DOHH2 (cell line): ENCODE measurements around the gene APLF.
A peak's percentile ranks its signal among the peaks of the same experiment; 100 is the strongest.

Experiments
- H3F3A ChIP-seq: fragments of 200-600 bp; sonication (generic), shearing (Covaris generic); 2 replicates; pipeline ENCODE4 v1.6.0; 2016; ENCODE audit warnings: antibody characterized with exemption, mild to moderate bottlenecking; ENCODE audit not compliant: control insufficient read depth, insufficient read depth
- H3K27ac ChIP-seq: fragments of 200-600 bp; sonication (generic); 2 replicates; pipeline ENCODE4 v1.5.1; 2014; ENCODE audit warnings: low read depth, mild to moderate bottlenecking, low read length, moderate library complexity
- H3K27me3 ChIP-seq: fragments of 200-600 bp; sonication (generic); 2 replicates; pipeline ENCODE4 v1.6.1; 2014; ENCODE audit warnings: mild to moderate bottlenecking, low read length, mixed read lengths; ENCODE audit not compliant: control insufficient read depth
- H3K36me3 ChIP-seq: fragments of 200-600 bp; sonication (generic); 2 replicates; pipeline ENCODE4 v1.6.1; 2014; ENCODE audit warnings: mild to moderate bottlenecking, low read length, moderate library complexity, mixed read lengths; ENCODE audit not compliant: control insufficient read depth
- H3K4me1 ChIP-seq: fragments of 200-600 bp; sonication (generic); 2 replicates; pipeline ENCODE4 v1.6.1; 2014; ENCODE audit warnings: mild to moderate bottlenecking, low read length, mixed read lengths; ENCODE audit not compliant: control insufficient read depth
- H3K4me2 ChIP-seq: fragments of 200-600 bp; sonication (generic); 2 replicates; pipeline ENCODE4 v1.6.0; 2014; ENCODE audit warnings: mild to moderate bottlenecking, low read length, moderate library complexity
- H3K4me3 ChIP-seq: fragments of 200-600 bp; sonication (generic); 2 replicates; pipeline ENCODE4 v1.5.1; 2014; ENCODE audit warnings: mild to moderate bottlenecking, low read length, mixed read lengths
- H3K79me2 ChIP-seq: fragments of 200-600 bp; sonication (generic); 2 replicates; pipeline ENCODE4 v1.6.1; 2014; ENCODE audit warnings: mild to moderate bottlenecking, low read length, mixed read lengths; ENCODE audit not compliant: control insufficient read depth
- H3K9me2 ChIP-seq: fragments of 200-600 bp; sonication (generic); replicated peaks from 2 replicates; pipeline ENCODE4 v1.6.1; 2014; ENCODE audit warnings: mild to moderate bottlenecking, low read length, mixed read lengths; ENCODE audit not compliant: control insufficient read depth
- H3K9me3 ChIP-seq: fragments of 200-600 bp; sonication (generic); 2 replicates; pipeline ENCODE4 v1.6.1; 2014; ENCODE audit warnings: antibody characterized with exemption, low read length, mixed read lengths; ENCODE audit not compliant: control insufficient read depth, insufficient read depth
- H4K20me1 ChIP-seq: fragments of 200-600 bp; sonication (generic); 2 replicates; pipeline ENCODE4 v1.6.0; 2014; ENCODE audit warnings: low read depth, mild to moderate bottlenecking, antibody characterized with exemption, low read length, moderate library complexity; ENCODE audit not compliant: control insufficient read depth, insufficient read depth
- CTCF ChIP-seq: fragments of 200-600 bp; sonication (generic); IDR thresholded peaks from one replicate; pipeline ENCODE4 v1.5.1; 2014; ENCODE audit warnings: antibody characterized with exemption, mild to moderate bottlenecking, low read depth, low read length; ENCODE audit not compliant: poor library complexity, severe bottlenecking
- EZH2phosphoT487 ChIP-seq: fragments of 200-600 bp; sonication (generic); IDR thresholded peaks from 2 replicates; pipeline ENCODE4 v1.6.1; 2017; ENCODE audit warnings: borderline replicate concordance, mild to moderate bottlenecking, antibody characterized with exemption, low read length, moderate library complexity, mixed read lengths

APLF gene

GRCh38 chr2:68588589-68588988, 121.2 kb downstream of the APLF start:
- Histone ChIP-seq H3K79me2 (no peaks in the 10 kb centered on the region), H3K9me2 (no peaks in the 10 kb centered on the region), H3K4me1 (peaks cover 9% of the 10 kb centered on the region), H3F3A (no peaks in the 10 kb centered on the region), H3K27ac (no peak overlapping the region), H3K4me3 (no peak overlapping the region), H3K27me3 (no peaks in the 10 kb centered on the region), H3K36me3 (no peaks in the 10 kb centered on the region), H3K9me3 (no peaks in the 10 kb centered on the region), H4K20me1 (no peaks in the 10 kb centered on the region), H3K4me2 (peak overlapping the region; percentile 4; the same call in 1 of the 2 replicates)
- TF ChIP-seq EZH2phosphoT487 = no peak

GRCh38 chr2:68589963-68590362, 122.6 kb downstream of the APLF start:
- Histone ChIP-seq H3K4me2 (no peak overlapping the region), H3K79me2 (no peaks in the 10 kb centered on the region), H3K27me3 (no peaks in the 10 kb centered on the region)

GRCh38 chr2:68590702-68591101, 123.3 kb downstream of the APLF start:
- peaks cover 20% of the 10 kb centered on the region for H3K4me1 ChIP-seq
- H3K4me2 ChIP-seq = no peak overlapping the region
- H3K79me2 ChIP-seq = no peaks in the 10 kb centered on the region
- H3K27ac ChIP-seq = no peak overlapping the region
- TF ChIP-seq EZH2phosphoT487 (no peak), CTCF (no peak)
- no peak overlapping the region for H3K4me3 ChIP-seq
- H3K9me2 ChIP-seq = no peaks in the 10 kb centered on the region
- H3K27me3 ChIP-seq = no peaks in the 10 kb centered on the region
- no peaks in the 10 kb centered on the region for H3F3A ChIP-seq
- no peaks in the 10 kb centered on the region for H3K9me3 ChIP-seq
- no peaks in the 10 kb centered on the region for H4K20me1 ChIP-seq
- no peaks in the 10 kb centered on the region for H3K36me3 ChIP-seq

More at GRCh38 chr2:68589963-68590362, 122.6 kb downstream of the APLF start:
- Histone ChIP-seq H3K4me3 (no peak overlapping the region), H3K4me1 (peaks cover 19% of the 10 kb centered on the region), H3F3A (no peaks in the 10 kb centered on the region), H3K9me3 (no peaks in the 10 kb centered on the region), H3K36me3 (no peaks in the 10 kb centered on the region), H3K9me2 (no peaks in the 10 kb centered on the region), H4K20me1 (no peaks in the 10 kb centered on the region), H3K27ac (no peak overlapping the region)
- TF ChIP-seq CTCF (no peak), EZH2phosphoT487 (no peak)

GRCh38 chr2:68591225-68591624, 123.8 kb downstream of the APLF start:
- Histone ChIP-seq H3K36me3 (no peaks in the 10 kb centered on the region), H3K4me3 (no peak overlapping the region), H3K27ac (no peak overlapping the region), H3K4me2 (no peak overlapping the region), H3F3A (no peaks in the 10 kb centered on the region), H3K9me2 (no peaks in the 10 kb centered on the region), H3K9me3 (no peaks in the 10 kb centered on the region), H3K4me1 (peaks cover 20% of the 10 kb centered on the region), H3K79me2 (no peaks in the 10 kb centered on the region), H3K27me3 (no peaks in the 10 kb centered on the region), H4K20me1 (no peaks in the 10 kb centered on the region)
- no peak for TF ChIP-seq CTCF
- no peak for TF ChIP-seq EZH2phosphoT487
